Sciatic nerve (tissue), 2 donors: Measurements from ENCODE around the gene FIP1L1. TPM values are rescaled to one million over a fixed set of nuclear protein-coding genes. Genes with fewer than 3 reads are reported as not detected.
"Not testable (repeated sequence)": the region's sequence is repeated elsewhere in the genome, so short reads cannot be mapped to it uniquely, and the experiment has no call there.

ENCODE experiments used
- ATAC-seq: fragments of 200-7000 bp; cut with Tn5 transposase; one replicate; pipeline ENCODE4 v1.9.1; 2020; ENCODE audit warnings: mild to moderate bottlenecking, moderate library complexity
- DNase-seq: peaks from one replicate; pipeline ENCODE4 v3.0.0-alpha.2; 2020; ENCODE audit warnings: low spot score
- intact Hi-C: fragments of 100-400 bp; cut with DNase I; formaldehyde crosslinking; loops from one replicate; pipeline ENCODE4 v1.14.2; 2022
- total RNA-seq: library from RNA; stranded (reverse); fragmentation: NEBNext Ultra II Directional; extraction: Animal tissue kit (Norgen Biotek cat#: 25700); gene quantifications from one replicate; pipeline ENCODE4 v1.2.1, GENCODE V29; 2021
- donor health status: DM: no; HTN: no; CAD: no.
- donor health status: DM: no; HTN: no; CAD: no.

Gene FIP1L1
- total RNA-seq, 1 donor from 2014 or later, result 54.0 TPM

DNA sequence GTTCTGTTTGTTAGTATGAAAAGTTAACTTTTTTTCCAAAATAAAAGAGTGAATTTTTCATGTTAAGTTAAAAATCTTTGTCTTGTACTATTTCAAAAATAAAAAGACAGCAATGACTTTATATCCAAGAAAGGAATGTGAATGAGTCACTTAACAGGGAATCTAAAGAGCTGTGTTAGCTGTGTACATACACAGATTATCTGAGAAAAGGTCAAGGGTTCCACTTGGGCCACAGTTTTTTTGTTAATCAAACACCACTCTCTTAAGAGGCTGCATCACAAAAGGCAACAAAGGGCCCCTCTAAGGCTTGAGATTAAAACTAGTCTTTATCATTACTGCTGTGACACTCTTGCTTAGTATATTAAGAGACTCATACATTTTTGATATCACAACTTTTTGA lies 82.1 kb downstream of the FIP1L1 start:
- ATAC-seq (no peak), DNase-seq (no peak)
- intact Hi-C loops, result no loop called here

DNA sequence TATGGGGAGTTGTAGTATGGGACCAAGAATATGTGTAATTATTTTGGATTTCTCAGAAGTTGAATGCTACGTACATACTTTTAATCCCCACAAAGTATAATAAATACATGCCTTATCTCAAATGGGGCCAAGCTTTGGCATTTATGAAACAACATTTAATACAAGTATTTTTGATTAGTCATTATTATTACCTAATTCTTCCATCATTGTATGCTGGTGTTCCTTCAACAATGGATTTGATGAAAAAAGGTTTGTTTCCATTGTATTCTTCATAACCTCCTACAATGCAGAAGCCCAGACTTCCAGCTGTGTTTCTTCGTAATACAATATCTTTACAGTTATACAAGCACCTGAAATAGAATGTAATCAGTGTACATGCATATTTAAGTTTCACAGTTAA lies 83.8 kb downstream of the FIP1L1 start:
- DNase-seq (no peak), ATAC-seq (no peak)
- intact Hi-C loops, result no loop called here

DNA sequence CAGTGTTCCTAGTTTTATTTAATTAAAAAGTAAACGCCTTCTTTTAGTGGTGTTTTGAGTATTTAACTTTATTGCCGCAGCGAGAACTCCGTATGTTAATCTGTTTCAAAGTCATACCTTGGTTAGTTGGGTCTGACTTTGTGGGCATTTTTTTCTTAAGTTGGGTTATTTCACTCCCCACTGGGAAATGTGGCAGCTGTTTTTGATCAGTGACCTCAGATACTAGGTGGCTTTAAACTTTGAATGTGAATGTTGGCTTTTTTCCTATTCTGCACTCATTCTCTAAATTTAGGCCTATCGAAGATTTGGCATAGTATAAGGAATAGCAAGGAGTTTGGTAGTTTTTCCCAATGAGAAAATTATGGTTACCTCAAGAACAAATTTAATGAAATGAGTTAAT lies 85.9 kb downstream of the FIP1L1 start:
- no peak for DNase-seq
- no peak for ATAC-seq
- intact Hi-C loops, result no loop called here

DNA sequence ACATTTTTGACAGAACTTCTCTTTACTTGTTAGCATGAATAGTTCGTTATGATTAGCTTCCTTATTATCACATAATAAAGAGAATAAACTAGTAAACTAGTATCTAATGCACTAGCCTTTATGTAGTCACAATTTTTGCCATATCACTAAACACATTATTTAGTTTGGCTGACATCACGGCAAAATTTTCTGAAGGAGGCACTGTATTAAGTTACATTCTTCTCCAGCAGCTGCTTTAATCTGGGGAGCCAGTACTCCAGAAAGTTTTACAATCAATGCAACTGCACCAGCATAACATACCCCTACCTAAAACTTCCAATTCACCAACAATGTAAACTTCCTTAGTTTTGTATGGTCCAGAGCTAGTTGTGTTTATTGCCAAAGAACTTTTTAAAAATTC lies 87.8 kb downstream of the FIP1L1 start:
- ATAC-seq (no peak), DNase-seq (no peak)
- intact Hi-C loops, result no loop called here

DNA sequence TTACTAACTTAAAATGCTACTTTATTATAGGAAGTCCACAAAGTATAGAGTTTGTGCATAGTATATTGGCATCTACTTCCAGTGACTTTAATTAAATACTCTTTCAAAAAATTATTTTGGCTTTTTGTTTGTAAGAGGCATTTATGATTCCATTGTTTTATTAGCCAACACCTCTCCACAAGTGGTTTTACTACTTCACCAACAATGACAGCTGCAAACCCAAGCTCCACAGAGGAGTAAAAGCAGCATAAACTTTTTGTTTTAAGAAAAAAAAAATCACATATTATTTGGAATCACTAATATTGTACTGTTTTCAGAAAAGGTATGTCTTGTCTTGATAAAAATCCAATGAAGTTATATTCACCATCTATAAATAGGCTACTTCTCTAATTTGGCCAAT lies 88.5 kb downstream of the FIP1L1 start:
- ATAC-seq, result no peak
- intact Hi-C loops, result no loop called here
- no peak for DNase-seq

DNA sequence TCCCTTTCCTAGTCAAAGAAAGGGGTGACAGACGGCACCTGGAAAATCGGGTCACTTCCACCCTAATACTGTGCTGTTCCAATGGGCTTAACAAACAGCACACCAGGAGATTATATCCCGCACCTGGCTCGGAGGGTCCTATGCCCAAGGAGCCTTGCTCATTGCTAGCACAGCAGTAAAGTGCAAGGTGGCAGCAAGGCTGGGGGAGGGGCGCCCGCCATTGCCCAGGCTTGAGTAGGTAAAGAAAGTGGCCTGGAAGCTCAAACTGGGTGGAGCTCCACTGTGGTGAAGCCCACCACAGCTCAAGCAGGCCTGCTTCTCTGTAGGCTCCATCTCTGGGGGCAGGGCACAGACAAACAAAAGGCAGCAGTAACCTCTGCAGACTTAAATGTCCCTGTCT lies 89.1 kb downstream of the FIP1L1 start:
- DNase-seq, intact Hi-C loops, ATAC-seq: not testable (repeated sequence)

DNA sequence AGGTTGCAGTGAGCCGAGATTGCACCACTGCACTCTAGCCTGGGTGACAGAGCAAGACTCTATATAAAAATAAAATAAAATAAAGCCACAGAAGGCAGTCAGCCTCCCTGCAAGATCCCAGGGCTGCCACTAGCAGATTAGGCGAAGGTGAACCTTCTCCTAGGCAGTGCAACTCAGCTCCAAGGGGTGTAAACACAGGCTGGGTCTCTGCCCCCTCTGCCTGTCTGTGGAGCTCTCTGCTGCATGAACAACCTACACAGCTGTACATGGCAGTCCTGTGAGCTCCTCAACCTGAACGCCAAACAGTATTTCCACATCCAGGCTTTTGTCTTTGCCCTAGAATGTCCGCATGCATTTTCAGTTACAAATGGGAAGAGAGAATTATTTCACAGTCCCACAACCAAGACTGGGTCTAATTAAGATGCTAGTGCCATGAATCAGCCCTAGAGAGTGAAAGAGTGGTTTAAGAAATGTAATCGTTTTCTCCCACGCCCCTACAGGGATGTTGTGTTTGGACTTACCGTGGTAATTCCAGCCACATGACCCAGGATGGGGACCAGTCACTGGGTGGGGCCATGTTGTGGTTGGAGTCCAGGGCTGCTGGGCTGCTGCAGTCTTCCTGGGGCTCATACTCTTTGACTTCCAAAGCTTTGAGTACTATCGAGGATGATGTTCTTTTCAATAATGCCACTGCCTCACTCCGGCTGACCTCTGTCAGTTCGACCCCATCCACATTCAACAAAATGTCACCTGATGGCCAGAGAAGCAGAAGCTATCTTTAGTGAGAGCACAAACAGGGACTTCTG lies 99.0 kb downstream of the FIP1L1 start:
- intact Hi-C loops, result no loop called here
- DNase-seq (no peak), ATAC-seq (peak; percentile 96)

DNA sequence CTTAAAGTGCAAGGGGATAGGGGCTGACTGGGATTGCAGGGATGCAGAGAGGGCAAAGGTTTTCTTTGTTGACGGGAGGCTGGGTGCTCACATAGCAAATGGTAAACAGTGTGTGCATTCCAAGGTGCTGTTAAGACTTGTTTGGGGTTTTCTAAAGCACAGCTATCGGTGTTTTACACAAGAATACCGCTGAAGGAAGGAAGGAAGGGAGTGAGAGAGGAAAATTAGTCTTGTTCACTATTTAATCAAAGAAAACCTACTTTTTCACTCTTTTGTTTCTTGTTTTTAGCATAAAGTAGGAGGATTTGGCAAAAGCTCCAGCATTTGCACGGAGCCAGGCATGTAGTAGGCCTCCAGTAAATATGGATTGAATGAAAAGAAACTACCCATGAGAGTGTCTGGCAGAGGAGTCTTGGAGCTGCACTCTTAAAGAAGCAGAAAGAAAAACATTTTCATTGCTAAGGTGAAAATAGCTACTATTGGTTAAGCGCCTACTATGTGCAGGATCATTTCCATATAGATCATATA lies 99.7 kb downstream of the FIP1L1 start:
- ATAC-seq, result no peak
- intact Hi-C loops, result no loop called here
- DNase-seq, result no peak

DNA sequence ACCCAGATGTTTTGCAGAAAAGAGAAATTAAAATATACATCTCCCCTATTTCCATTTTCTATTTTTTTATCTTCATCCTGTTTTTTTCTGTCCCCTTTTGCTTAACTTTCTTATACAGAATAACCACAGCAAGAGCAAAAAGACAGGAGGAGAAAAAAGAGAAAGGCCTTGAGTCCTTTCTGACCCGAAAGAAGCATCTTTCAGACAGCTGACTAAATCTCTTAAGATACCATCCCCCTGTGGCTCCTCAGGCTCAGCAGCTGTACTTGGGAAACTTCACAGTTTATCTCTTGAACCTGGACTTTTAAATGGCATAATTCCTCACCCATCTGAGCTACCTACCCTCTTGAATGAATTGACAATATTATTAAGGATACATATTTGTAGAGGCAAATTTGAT lies 100.2 kb downstream of the FIP1L1 start:
- intact Hi-C loops, result no loop called here
- no peak for ATAC-seq
- no peak for DNase-seq

DNA sequence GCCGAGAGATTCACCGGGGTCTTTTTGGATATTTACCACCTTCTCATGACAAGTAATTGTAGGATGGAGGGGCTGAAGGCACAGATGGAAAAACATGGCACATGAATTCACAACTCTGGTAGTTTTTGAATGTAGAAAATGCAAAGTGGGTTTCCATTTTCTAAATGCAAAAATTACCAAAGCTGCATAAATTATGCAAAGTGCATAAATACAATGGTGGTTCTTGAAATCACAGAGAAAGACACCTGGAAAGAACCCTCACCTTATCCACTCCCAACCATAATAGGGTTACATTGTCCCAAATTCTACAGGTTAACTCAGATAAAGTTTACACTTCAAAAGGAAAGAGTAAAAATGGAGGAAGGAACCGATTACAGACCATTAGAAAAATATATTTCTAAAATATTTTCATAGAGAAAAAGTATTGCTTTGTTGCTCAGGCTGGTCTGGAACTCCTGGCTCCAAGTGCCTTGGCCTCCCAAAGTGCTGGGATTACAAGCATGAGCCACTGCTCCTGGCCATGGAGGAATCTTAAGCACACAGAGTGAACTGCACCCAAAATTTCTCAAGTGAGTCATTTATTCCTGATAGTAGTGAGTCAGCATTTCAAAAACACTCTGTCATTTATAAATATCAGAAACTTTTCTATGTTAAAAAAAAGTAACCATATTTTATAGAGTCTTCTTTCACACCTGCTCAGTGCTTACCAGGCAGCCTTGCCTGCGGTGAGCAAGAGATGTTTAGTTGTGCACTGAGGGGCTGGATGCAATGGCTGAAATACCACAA lies 101.4 kb downstream of the FIP1L1 start:
- DNase-seq (no peak), ATAC-seq (no peak)
- intact Hi-C loops, result no loop called here

DNA sequence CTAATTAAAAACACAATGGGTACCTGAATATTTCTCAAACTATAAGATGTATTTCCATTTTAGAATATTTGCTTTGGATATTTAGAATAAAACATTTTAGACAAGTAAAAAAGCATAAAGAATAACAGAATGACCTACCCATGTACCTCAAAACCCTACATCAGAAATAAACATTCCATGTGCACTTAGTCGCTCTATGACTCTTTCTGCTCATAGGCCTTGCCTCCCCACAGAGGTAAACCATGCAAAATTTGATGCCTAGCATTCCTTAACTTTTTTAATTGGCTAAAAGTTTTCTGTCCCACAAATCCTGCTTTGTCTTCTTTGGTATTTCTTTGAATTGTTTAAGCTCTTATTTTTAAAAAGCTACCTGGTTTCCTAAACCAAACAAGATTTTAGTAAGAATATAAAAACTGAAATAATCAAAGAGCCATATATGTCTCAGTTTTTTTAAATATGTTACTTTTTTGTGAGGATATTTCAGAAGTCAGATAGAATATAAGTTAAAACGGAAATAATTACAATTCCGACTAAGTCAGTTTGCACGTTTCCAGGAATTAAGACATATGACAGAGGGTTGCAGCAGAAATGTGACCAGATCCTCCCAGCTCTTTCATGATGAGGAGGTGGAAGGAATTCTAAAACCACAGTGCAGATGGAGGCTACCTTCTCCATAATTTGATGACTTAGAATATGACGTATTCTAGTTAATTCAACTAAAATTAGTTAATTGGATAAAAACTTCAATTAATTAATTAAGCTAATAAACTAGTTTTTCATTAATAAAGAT lies 102.5 kb downstream of the FIP1L1 start:
- DNase-seq, result no peak

DNA sequence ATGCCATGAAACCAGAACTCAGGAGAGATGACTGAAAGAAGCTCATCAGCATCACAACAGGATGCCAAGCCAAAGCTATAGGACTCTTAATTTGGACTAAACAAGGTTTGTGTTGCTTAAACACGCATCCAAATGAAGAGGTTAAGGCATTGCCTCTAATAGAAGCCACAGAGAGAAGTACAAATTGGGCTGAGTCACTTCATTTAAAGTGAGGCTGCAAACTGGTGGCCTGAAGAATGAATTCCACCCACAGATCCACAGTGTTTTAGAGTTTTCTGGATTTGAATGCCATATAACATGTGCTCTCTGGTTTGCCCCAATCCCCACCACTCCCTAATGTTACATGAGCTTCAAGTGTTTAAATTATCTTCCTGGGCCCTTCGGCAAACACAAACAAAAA lies 103.5 kb downstream of the FIP1L1 start:
- ATAC-seq, result no peak
- DNase-seq, result no peak
- intact Hi-C loops, result no loop called here

More for the DNA sequence above, 102.5 kb downstream of the FIP1L1 start:
- no peak for ATAC-seq
- intact Hi-C loops, result no loop called here

DNA sequence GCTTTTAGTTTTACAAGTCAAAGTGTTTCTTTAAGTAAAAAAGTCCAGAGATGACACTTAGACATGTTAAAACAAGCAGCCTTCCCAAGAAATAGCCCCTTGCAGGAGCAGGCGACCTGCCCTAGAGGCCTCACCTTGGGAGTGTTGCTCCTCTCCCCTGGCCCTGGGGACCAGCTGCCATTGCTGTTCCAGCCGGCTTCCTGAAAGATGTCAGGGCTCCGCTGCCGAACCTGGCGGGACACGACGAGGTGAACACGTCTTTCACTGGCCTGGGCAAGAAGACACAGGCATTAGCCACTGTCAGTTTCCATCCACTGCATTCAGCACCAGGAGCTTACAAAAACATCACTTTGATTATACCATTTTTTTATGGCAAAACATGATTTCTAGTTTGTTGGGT lies 104.1 kb downstream of the FIP1L1 start:
- no peak for DNase-seq
- no peak for ATAC-seq
- intact Hi-C loops, result no loop called here

DNA sequence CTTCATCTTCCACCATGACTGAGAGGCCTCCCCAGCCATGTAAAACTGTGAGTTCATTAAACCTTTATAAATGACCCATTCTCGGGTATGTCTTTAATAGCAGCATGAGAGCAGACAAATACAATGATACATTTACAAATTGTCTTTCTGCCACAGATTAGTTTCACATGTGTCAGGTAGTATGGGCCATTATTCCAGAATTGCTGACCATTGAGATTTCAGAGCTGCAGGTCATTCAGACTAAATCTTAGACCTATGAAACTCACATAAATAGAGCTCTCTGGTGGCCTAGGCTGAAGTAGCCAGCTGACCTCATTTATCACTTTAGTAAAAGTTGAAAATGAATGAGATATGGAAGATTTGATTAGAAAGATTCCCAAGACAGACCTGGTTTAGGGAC lies 105.8 kb downstream of the FIP1L1 start:
- ATAC-seq (no peak), DNase-seq (no peak)
- intact Hi-C loops, result no loop called here

DNA sequence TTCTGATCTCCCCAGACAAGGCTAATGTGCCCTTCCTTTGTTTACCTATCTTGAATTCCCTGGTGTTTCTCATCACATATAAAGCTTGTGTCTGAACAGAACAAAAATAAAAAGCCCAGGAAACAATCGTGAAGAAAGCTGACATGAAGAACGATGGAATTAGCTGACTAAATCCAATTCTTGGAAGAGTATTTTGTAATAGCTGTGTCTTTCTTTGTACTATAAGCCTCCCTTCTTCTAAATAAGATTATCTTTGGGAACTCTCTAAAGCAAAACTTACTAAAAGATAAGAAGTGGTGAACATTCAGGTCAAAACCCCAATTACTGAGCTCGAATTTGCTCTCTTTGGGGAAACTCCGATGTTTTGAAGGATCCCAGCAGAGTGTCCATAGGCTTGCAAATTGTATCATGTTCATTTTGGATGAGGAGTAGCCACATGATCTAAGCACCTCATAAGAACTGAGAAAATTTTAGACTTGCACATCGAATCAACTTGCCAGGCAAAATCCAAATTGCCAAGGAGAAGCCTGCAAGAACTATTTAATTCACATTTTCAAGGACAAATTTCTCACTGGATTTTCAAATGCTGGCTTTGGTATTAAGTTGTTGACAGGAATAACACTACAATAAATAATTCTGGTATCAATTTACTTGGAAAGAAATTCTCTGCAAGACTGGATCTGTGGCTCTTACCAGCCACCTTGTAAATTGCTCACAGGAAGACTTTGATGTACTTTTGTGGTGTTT lies 107.6 kb downstream of the FIP1L1 start:
- DNase-seq (no peak), ATAC-seq (peak; percentile 75)
- intact Hi-C loops, result no loop called here

DNA sequence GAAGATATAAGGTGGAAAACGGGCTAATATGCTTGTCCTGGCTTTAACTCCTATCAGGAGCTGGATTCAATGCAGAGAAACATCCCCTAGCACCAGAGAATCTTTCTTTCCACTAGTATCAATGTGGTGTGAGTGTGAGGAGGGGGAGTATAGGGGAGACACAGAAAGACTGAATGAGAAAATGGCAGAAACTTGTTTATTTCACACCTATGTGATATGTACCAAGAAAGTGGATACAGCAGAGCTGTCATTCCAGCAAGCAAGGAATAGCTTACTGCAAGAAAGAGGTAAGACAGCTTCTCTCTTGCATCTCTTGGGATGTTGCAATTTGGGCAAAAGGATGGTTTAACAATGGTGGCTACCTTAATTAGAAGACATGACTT lies 108.2 kb downstream of the FIP1L1 start:
- intact Hi-C loops, result no loop called here
- no peak for DNase-seq

DNA sequence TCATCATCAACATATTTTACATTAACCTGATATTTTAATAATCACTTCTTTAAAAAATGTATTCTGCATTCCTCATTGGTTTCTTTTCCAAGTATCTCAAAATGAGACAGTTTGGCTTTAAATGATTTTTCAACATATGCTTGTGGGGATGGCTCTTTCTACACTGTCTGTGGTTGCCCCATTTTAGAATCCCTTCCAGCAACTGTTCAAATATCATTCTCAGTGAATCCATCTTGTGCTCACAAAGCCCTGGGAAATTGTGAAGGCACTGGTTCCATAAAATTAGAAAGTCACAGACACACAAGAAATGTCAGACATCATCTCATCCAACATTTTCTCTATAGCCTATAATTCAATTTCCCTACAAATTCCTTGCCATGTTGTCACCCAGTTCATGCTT lies 110.3 kb downstream of the FIP1L1 start:
- DNase-seq, result no peak
- no peak for ATAC-seq
- intact Hi-C loops, result no loop called here

More for the DNA sequence above, 108.2 kb downstream of the FIP1L1 start:
- ATAC-seq, result no peak

DNA sequence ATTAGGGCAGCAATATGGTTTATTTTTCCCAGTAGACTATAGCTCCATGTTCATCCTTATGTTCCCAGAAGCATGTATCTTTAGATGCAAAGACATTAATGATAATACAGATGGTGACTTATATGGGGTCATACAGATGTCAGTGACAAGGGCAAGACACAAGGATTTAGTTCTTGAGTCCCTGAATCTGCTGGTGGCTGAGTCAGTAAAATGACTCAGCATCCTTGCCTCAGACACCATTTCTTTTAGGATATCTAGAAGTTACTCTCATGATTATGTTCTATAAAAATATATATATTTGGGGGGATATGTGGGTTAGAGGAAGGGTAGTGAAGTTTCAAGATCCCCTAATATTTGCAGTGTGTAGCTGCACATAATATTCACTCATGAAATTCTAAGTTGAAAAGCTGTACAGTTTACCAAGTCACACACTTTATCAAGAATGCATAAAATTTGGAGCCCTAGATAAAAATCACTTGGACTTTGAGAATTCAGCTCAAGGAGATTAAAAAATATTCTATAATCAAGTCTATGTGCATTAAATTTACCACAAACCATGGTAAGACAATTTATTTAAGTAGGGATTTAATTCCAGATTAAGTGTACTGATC lies 111.9 kb downstream of the FIP1L1 start:
- DNase-seq (no peak), ATAC-seq (no peak)
- intact Hi-C loops, result no loop called here
